ENCODE data around the gene PIEZO2.

PIEZO2 gene

DNA sequence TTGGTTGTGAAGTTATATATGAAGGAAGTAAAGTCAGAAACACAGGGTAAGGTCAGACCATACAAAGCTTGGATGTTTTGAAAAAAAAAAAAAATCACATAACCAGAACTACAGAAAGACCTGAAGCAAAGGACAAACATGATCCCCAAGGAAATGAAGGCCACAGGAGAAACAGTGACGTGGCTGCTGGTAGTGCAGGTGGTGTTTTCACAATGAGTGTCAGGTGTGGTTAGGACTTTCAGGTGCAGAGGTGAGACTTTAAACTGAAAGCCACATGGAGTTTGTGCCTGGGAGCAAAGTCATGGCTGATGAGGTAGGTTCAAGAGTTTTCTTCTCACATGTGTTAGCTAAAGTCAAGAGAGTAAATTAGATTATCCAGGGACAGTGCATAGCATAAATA lies 270.7 kb downstream of the PIEZO2 start:
- DNase-seq (ENCODE audit: low spot score): no peak
- Histone ChIP-seq H3K4me3 (ENCODE audit: severe bottlenecking) (no peak overlapping the region), H3K36me3 (ENCODE audit: low read depth) (no peaks in the 10 kb centered on the region), H3K4me1 (ENCODE audit: insufficient read depth, poor library complexity, severe bottlenecking) (no peaks in the 10 kb centered on the region), H3K9me3 (ENCODE audit: severe bottlenecking) (peaks cover 4% of the 10 kb centered on the region), H3K27me3 (ENCODE audit: insufficient read depth, poor library complexity, severe bottlenecking) (no peaks in the 10 kb centered on the region), H3K27ac (ENCODE audit: poor library complexity, severe bottlenecking) (no peak overlapping the region)
- no peak for ATAC-seq (ENCODE audit: low read depth)
- TF ChIP-seq, protein P1, sequence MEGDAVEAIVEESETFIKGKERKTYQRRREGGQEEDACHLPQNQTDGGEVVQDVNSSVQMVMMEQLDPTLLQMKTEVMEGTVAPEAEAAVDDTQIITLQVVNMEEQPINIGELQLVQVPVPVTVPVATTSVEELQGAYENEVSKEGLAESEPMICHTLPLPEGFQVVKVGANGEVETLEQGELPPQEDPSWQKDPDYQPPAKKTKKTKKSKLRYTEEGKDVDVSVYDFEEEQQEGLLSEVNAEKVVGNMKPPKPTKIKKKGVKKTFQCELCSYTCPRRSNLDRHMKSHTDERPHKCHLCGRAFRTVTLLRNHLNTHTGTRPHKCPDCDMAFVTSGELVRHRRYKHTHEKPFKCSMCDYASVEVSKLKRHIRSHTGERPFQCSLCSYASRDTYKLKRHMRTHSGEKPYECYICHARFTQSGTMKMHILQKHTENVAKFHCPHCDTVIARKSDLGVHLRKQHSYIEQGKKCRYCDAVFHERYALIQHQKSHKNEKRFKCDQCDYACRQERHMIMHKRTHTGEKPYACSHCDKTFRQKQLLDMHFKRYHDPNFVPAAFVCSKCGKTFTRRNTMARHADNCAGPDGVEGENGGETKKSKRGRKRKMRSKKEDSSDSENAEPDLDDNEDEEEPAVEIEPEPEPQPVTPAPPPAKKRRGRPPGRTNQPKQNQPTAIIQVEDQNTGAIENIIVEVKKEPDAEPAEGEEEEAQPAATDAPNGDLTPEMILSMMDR (IDR thresholded peaks at IDR 0.05; ENCODE audit: poor library complexity, severe bottlenecking): no peak

GRCh38 chr18:10877987-10878386 lies 271.4 kb downstream of the PIEZO2 start:
- TF ChIP-seq, protein P1 (IDR thresholded peaks at IDR 0.05; ENCODE audit: poor library complexity, severe bottlenecking): no peak
- DNase-seq (ENCODE audit: low spot score) (no peak), ATAC-seq (ENCODE audit: low read depth) (no peak)
- peaks cover 4% of the 10 kb centered on the region for H3K9me3 ChIP-seq (ENCODE audit: severe bottlenecking)
- no peaks in the 10 kb centered on the region for H3K36me3 ChIP-seq (ENCODE audit: low read depth)
- no peaks in the 10 kb centered on the region for H3K27me3 ChIP-seq (ENCODE audit: insufficient read depth, poor library complexity, severe bottlenecking)
- H3K27ac ChIP-seq (ENCODE audit: poor library complexity, severe bottlenecking): no peak overlapping the region
- H3K4me3 ChIP-seq (ENCODE audit: severe bottlenecking): no peak overlapping the region
- H3K4me1 ChIP-seq (ENCODE audit: insufficient read depth, poor library complexity, severe bottlenecking): no peaks in the 10 kb centered on the region

GRCh38 chr18:10875811-10876210 lies 273.6 kb downstream of the PIEZO2 start:
- DNase-seq (ENCODE audit: low spot score) (no peak), ATAC-seq (ENCODE audit: low read depth) (no peak)
- Histone ChIP-seq H3K4me3 (ENCODE audit: severe bottlenecking) (no peak overlapping the region), H3K9me3 (ENCODE audit: severe bottlenecking) (peaks cover 4% of the 10 kb centered on the region), H3K27me3 (ENCODE audit: insufficient read depth, poor library complexity, severe bottlenecking) (no peaks in the 10 kb centered on the region), H3K4me1 (ENCODE audit: insufficient read depth, poor library complexity, severe bottlenecking) (no peaks in the 10 kb centered on the region), H3K27ac (ENCODE audit: poor library complexity, severe bottlenecking) (no peak overlapping the region), H3K36me3 (ENCODE audit: low read depth) (no peaks in the 10 kb centered on the region)
- TF ChIP-seq, protein P1 (IDR thresholded peaks at IDR 0.05; ENCODE audit: poor library complexity, severe bottlenecking): no peak

- Histone ChIP-seq H3K9me3 (ENCODE audit: severe bottlenecking) (peaks cover 4% of the 10 kb centered on the region), H3K27me3 (ENCODE audit: insufficient read depth, poor library complexity, severe bottlenecking) (peaks cover 5% of the 10 kb centered on the region), H3K36me3 (ENCODE audit: low read depth) (no peaks in the 10 kb centered on the region), H3K4me3 (ENCODE audit: severe bottlenecking) (no peak overlapping the region), H3K27ac (ENCODE audit: poor library complexity, severe bottlenecking) (no peak overlapping the region), H3K4me1 (ENCODE audit: insufficient read depth, poor library complexity, severe bottlenecking) (no peaks in the 10 kb centered on the region)
- no peak for ATAC-seq (ENCODE audit: low read depth)
- no peak for DNase-seq (ENCODE audit: low spot score)
- TF ChIP-seq, protein P1 (IDR thresholded peaks at IDR 0.05; ENCODE audit: poor library complexity, severe bottlenecking): no peak
Measured at GRCh38 chr18:10872304-10872703, 277.1 kb downstream of the PIEZO2 start.

- ATAC-seq (ENCODE audit: low read depth) (no peak), DNase-seq (ENCODE audit: low spot score) (no peak)
- no peaks in the 10 kb centered on the region for H3K9me3 ChIP-seq (ENCODE audit: severe bottlenecking)
- no peaks in the 10 kb centered on the region for H3K36me3 ChIP-seq (ENCODE audit: low read depth)
- TF ChIP-seq, protein P1 (IDR thresholded peaks at IDR 0.05; ENCODE audit: poor library complexity, severe bottlenecking): no peak
- H3K27me3 ChIP-seq (ENCODE audit: insufficient read depth, poor library complexity, severe bottlenecking): peaks cover 5% of the 10 kb centered on the region
- no peaks in the 10 kb centered on the region for H3K4me1 ChIP-seq (ENCODE audit: insufficient read depth, poor library complexity, severe bottlenecking)
- no peak overlapping the region for H3K27ac ChIP-seq (ENCODE audit: poor library complexity, severe bottlenecking)
- no peak overlapping the region for H3K4me3 ChIP-seq (ENCODE audit: severe bottlenecking)
Measured at GRCh38 chr18:10864722-10865121, 284.6 kb downstream of the PIEZO2 start.

All from RWPE2 (cell line).